Left renal cortex interstitium (tissue), 4 donors: Measurements from ENCODE around the gene SHISA8. TPM values are rescaled to one million over a fixed set of nuclear protein-coding genes. Genes with fewer than 3 reads are reported as not detected.

Experiments used
- DNase-seq, 4 donors: peaks; one replicate each; pipeline ENCODE4 v3.0.0-alpha.2; 2013; ENCODE audit warnings: low read depth in 4 of 4, low spot score in 2 of 4, missing footprints in 1 of 4
- polyA plus RNA-seq, 4 donors: library from polyadenylated mRNA; unstranded; fragments of 120-200 nt; gene quantifications; one replicate each; pipeline ENCODE4 v1.2.1, GENCODE V29; 2013; ENCODE audit not compliant: insufficient read length in 4 of 4

SHISA8 gene
- polyA plus RNA-seq, 4 donors: 0.28 to 1.9 (median 0.93) TPM

GRCh38 chr22:41934284-41935014, 19.6 kb upstream of the SHISA8 start:
- no peak for DNase-seq

GRCh38 chr22:41933411-41934177, 18.7 kb upstream of the SHISA8 start:
- DNase-seq: no peak

GRCh38 chr22:41932353-41932752, 17.5 kb upstream of the SHISA8 start:
- DNase-seq: no peak

GRCh38 chr22:41931701-41932269, 16.9 kb upstream of the SHISA8 start:
- DNase-seq: no peak

- DNase-seq: no peak
Measured at GRCh38 chr22:41929418-41929810, 14.5 kb upstream of the SHISA8 start.

GRCh38 chr22:41928593-41929417, 13.9 kb upstream of the SHISA8 start:
- DNase-seq: no peak

- DNase-seq: no peak
Measured at GRCh38 chr22:41927813-41928212, 12.9 kb upstream of the SHISA8 start.

- no peak for DNase-seq
Measured at GRCh38 chr22:41925783-41926460, 11.0 kb upstream of the SHISA8 start.

- DNase-seq: no peak
Measured at GRCh38 chr22:41923595-41924276, 8.9 kb upstream of the SHISA8 start.

GRCh38 chr22:41922940-41923594, 8.2 kb upstream of the SHISA8 start:
- DNase-seq: no peak

GRCh38 chr22:41922328-41922727, 7.5 kb upstream of the SHISA8 start:
- DNase-seq: no peak

- DNase-seq: no peak
Measured at GRCh38 chr22:41920271-41920976, 5.5 kb upstream of the SHISA8 start.

- no peak for DNase-seq
Measured at GRCh38 chr22:41919357-41920224, 4.7 kb upstream of the SHISA8 start.

GRCh38 chr22:41917903-41918791, 3.3 kb upstream of the SHISA8 start:
- peak in 1 of 4 donors; percentile 59 for DNase-seq

- no peak for DNase-seq
Measured at GRCh38 chr22:41917375-41917902, 2.6 kb upstream of the SHISA8 start.

GRCh38 chr22:41916745-41917358, 2.0 kb upstream of the SHISA8 start:
- DNase-seq: no peak
